Activated naive CD8-positive, alpha-beta T cell treated with anti-CD3 and anti-CD28 coated beads, Interleukin-2, amount 10 ng/mL, durations not matched to agents 7 days and 5 days (primary cell): ENCODE measurements around the gene ZBTB38. TPM values are rescaled to one million over a fixed set of nuclear protein-coding genes. Genes with fewer than 3 reads are reported as not detected.

ENCODE experiments used
- ATAC-seq: fragments of 150-1000 bp; cut with Tn5 transposase; one replicate; pipeline ENCODE4 v1.10.0; 2021; ENCODE audit warnings: low read depth, moderate library complexity
- POLR2A ChIA-PET: fragments of 350-600 bp; sonication (Branson Sonifier 250); formaldehyde crosslinking; loops from one replicate; lab custom pipeline; 2021; ENCODE audit warnings: antibody characterized with exemption; lab: Charles Lee
- DNase-seq: peaks from one replicate; pipeline ENCODE4 v3.0.0; 2021
- H3K27ac Mint-ChIP-seq: one replicate; pipeline ENCODE4 v1.8.0; 2022; ENCODE audit warnings: mild to moderate bottlenecking, mixed read lengths
- H3K27me3 Mint-ChIP-seq: one replicate; pipeline ENCODE4 v1.8.0; 2022; ENCODE audit warnings: mild to moderate bottlenecking, moderate library complexity, mixed read lengths
- H3K36me3 Mint-ChIP-seq: one replicate; pipeline ENCODE4 v1.8.0; 2021; ENCODE audit warnings: mild to moderate bottlenecking, mixed read lengths
- H3K4me1 Mint-ChIP-seq: one replicate; pipeline ENCODE4 v1.8.0; 2021; ENCODE audit warnings: mixed read lengths
- H3K4me3 Mint-ChIP-seq: one replicate; pipeline ENCODE4 v1.8.0; 2022; ENCODE audit warnings: mild to moderate bottlenecking, moderate library complexity, mixed read lengths
- H3K9me3 Mint-ChIP-seq: one replicate; pipeline ENCODE4 v1.8.0; 2021; ENCODE audit warnings: mixed read lengths
- total RNA-seq, 2 experiments: library from RNA; stranded (reverse); gene quantifications; one replicate each; pipeline ENCODE4 v1.2.3, GENCODE V29; 2021

ZBTB38 gene
- total RNA-seq, 2 experiments from 2014 or later: 50.1 to 55.1 TPM

GRCh38 chr3:141388823-141389621 lies 20.7 kb downstream of the ZBTB38 start:
- ATAC-seq (no peak), DNase-seq (no peak)
- Mint-ChIP-seq H3K9me3 (no peaks in the 10 kb centered on the region), H3K36me3 (peaks cover 3% of the 10 kb centered on the region), H3K4me1 (peaks cover 5% of the 10 kb centered on the region), H3K4me3 (peak overlapping the region; percentile 29), H3K27ac (peak overlapping the region; percentile 67), H3K27me3 (peaks cover 13% of the 10 kb centered on the region)
- POLR2A ChIA-PET: interaction anchor here (1.1 to 1.2 kb wide), 2 partner anchors 11 to 23 kb away, joined by 3 read pairs; no protein-coding TSS in a partner anchor

GRCh38 chr3:141389703-141390102 lies 21.4 kb downstream of the ZBTB38 start:
- no peak overlapping the region for H3K27ac Mint-ChIP-seq
- no peak for DNase-seq
- H3K4me1 Mint-ChIP-seq: peaks cover 5% of the 10 kb centered on the region
- H3K36me3 Mint-ChIP-seq: peaks cover 3% of the 10 kb centered on the region
- H3K4me3 Mint-ChIP-seq: no peak overlapping the region
- no peaks in the 10 kb centered on the region for H3K9me3 Mint-ChIP-seq
- no peak for ATAC-seq
- POLR2A ChIA-PET: no interaction called here
- H3K27me3 Mint-ChIP-seq: peaks cover 13% of the 10 kb centered on the region

- Mint-ChIP-seq H3K9me3 (no peaks in the 10 kb centered on the region), H3K27ac (peak overlapping the region; percentile 52), H3K4me1 (peaks cover 5% of the 10 kb centered on the region), H3K27me3 (peaks cover 13% of the 10 kb centered on the region), H3K36me3 (peaks cover 3% of the 10 kb centered on the region), H3K4me3 (no peak overlapping the region)
- no peak for ATAC-seq
- DNase-seq: no peak
- POLR2A ChIA-PET: no interaction called here
These were observed 22.4 kb downstream of the ZBTB38 start for GRCh38 chr3:141390747-141391146.

DNA sequence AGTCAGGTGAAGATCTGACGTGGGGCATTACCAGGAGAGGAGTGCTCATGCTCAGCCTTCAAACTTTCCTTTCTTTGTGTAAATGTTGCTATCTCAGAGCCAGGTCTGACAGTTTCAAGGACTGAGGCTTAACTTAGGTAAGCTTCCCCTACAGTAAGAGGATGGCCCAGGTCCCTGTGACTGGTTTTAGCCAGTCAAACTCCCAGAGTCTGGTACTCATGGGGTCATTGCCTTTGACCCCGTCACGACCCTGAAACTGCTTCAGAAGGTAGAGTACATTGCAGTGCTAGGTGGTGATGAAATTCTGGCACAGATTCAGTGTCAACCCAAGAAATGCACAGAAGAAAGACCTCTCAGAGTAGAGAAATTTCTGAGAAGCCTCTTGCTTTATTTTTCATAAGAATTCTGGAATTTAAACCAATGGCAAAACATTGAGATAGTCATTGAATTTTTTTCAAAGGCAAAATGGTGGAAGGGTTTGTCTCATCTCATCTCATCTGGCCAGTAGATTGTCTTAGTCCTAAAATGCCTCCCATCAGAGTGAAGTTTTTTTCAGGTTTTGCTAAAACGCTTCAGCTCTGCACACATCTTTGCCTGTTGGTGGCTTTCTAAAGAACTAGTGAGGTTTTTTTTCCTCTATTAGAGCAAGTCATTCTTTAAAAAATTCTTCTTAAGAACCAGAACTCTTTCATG lies 23.1 kb downstream of the ZBTB38 start:
- Mint-ChIP-seq H3K27ac (no peak overlapping the region), H3K9me3 (peaks cover 2% of the 10 kb centered on the region), H3K4me1 (peaks cover 5% of the 10 kb centered on the region), H3K36me3 (peaks cover 3% of the 10 kb centered on the region), H3K27me3 (peaks cover 10% of the 10 kb centered on the region), H3K4me3 (no peak overlapping the region)
- no peak for DNase-seq
- ATAC-seq: no peak
- POLR2A ChIA-PET: no interaction called here

GRCh38 chr3:141391991-141392316 lies 23.6 kb downstream of the ZBTB38 start:
- peaks cover 5% of the 10 kb centered on the region for H3K27me3 Mint-ChIP-seq
- DNase-seq: no peak
- POLR2A ChIA-PET: no interaction called here
- H3K4me3 Mint-ChIP-seq: no peak overlapping the region
- peaks cover 3% of the 10 kb centered on the region for H3K36me3 Mint-ChIP-seq
- peaks cover 3% of the 10 kb centered on the region for H3K9me3 Mint-ChIP-seq
- no peak for ATAC-seq
- peaks cover 5% of the 10 kb centered on the region for H3K4me1 Mint-ChIP-seq
- H3K27ac Mint-ChIP-seq: no peak overlapping the region

DNA sequence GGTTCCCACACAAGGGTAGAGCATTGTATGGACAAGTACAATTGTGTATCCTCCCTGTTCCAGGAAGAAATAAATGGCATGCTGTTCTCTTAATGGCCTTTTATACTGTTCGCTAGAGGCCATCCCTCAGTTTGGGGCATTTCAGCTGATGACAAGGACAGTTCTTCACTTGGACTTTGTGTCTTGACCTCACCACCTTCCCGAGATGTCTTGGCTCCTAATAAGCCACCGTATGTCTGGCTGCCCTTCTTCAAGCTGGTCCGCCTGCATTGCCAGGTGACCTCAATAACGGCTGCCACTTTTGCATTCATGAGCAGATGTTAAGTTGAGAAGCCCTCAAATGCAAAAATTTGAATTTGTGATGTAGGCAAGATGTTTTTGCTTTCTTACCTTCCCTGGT lies 24.1 kb downstream of the ZBTB38 start:
- Mint-ChIP-seq H3K4me1 (peaks cover 5% of the 10 kb centered on the region), H3K27me3 (peaks cover under 1% of the 10 kb centered on the region), H3K4me3 (no peak overlapping the region), H3K27ac (no peak overlapping the region), H3K9me3 (peaks cover 3% of the 10 kb centered on the region), H3K36me3 (peaks cover 5% of the 10 kb centered on the region)
- POLR2A ChIA-PET: no interaction called here
- DNase-seq (no peak), ATAC-seq (no peak)

- Mint-ChIP-seq H3K36me3 (peaks cover 5% of the 10 kb centered on the region), H3K27me3 (no peaks in the 10 kb centered on the region), H3K27ac (no peak overlapping the region), H3K4me1 (peaks cover 5% of the 10 kb centered on the region), H3K4me3 (no peak overlapping the region), H3K9me3 (peaks cover 3% of the 10 kb centered on the region)
- ATAC-seq (no peak), DNase-seq (no peak)
- POLR2A ChIA-PET: no interaction called here
These were observed 24.8 kb downstream of the ZBTB38 start for GRCh38 chr3:141392897-141393734.

DNA sequence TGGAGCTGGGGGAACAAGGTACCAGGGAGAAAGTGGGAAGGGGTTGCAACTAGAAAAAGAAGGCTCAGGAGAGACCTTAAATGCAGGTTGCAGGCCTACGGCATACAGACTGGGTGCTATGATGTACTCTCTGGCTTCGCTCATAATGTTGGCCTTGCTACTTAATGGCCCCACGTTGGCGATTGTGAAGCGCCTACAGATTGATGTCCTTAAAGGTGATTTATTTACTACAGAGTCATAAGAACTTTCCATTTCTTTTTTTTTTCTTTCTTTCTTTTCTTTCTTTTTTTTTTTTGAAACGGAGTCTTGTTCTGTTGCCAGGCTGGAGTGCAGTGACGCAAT lies 25.4 kb downstream of the ZBTB38 start:
- DNase-seq: no peak
- Mint-ChIP-seq H3K9me3 (peaks cover 3% of the 10 kb centered on the region), H3K27me3 (no peaks in the 10 kb centered on the region), H3K4me1 (peaks cover 5% of the 10 kb centered on the region), H3K4me3 (no peak overlapping the region), H3K36me3 (peaks cover 5% of the 10 kb centered on the region), H3K27ac (no peak overlapping the region)
- ATAC-seq: no peak
- POLR2A ChIA-PET: no interaction called here

GRCh38 chr3:141394560-141394959 lies 26.3 kb downstream of the ZBTB38 start:
- H3K27ac Mint-ChIP-seq: no peak overlapping the region
- POLR2A ChIA-PET: no interaction called here

GRCh38 chr3:141395005-141395589 lies 26.8 kb downstream of the ZBTB38 start:
- Mint-ChIP-seq H3K4me3 (no peak overlapping the region), H3K27me3 (no peaks in the 10 kb centered on the region), H3K36me3 (peaks cover 5% of the 10 kb centered on the region), H3K4me1 (peaks cover 4% of the 10 kb centered on the region), H3K9me3 (peaks cover 3% of the 10 kb centered on the region), H3K27ac (no peak overlapping the region)
- POLR2A ChIA-PET: no interaction called here
- ATAC-seq (no peak), DNase-seq (no peak)

More at GRCh38 chr3:141394560-141394959, 26.3 kb downstream of the ZBTB38 start:
- no peak for ATAC-seq
- DNase-seq: no peak
- H3K36me3 Mint-ChIP-seq: peaks cover 5% of the 10 kb centered on the region
- no peaks in the 10 kb centered on the region for H3K27me3 Mint-ChIP-seq
- no peak overlapping the region for H3K4me3 Mint-ChIP-seq
- H3K9me3 Mint-ChIP-seq: peaks cover 3% of the 10 kb centered on the region
- peaks cover 2% of the 10 kb centered on the region for H3K4me1 Mint-ChIP-seq

GRCh38 chr3:141397996-141398395 lies 29.7 kb downstream of the ZBTB38 start:
- Mint-ChIP-seq H3K4me1 (peaks cover 4% of the 10 kb centered on the region), H3K27me3 (no peaks in the 10 kb centered on the region), H3K4me3 (no peak overlapping the region), H3K9me3 (peaks cover 3% of the 10 kb centered on the region), H3K27ac (no peak overlapping the region), H3K36me3 (peaks cover 2% of the 10 kb centered on the region)
- DNase-seq: no peak
- POLR2A ChIA-PET: interaction anchor here (1.2 kb wide), 1 partner anchor 12 kb away, joined by 3 read pairs; no protein-coding TSS in a partner anchor
- ATAC-seq: no peak

DNA sequence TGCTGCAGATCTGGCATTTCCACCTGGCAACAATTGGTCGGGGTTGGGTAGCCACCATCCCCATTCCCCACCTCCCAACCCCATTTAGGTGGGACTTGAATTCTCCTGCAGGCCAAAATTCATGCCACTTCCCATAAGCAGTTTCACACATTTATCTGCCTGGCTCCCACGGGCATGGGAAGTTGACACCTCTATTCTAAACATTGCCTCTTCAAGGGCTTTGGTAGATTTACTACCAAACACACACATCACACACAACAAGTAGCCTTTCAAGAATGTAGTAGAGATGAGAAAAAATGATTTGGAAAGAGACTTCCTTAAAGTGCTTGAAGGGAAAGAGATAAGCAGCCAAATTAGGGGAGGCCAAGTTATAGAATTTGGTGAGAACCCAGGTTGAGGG lies 30.9 kb downstream of the ZBTB38 start:
- POLR2A ChIA-PET: no interaction called here
- Mint-ChIP-seq H3K4me3 (no peak overlapping the region), H3K27ac (no peak overlapping the region)

More for the DNA sequence above, 30.9 kb downstream of the ZBTB38 start:
- H3K9me3 Mint-ChIP-seq: peaks cover 3% of the 10 kb centered on the region
- peaks cover 12% of the 10 kb centered on the region for H3K4me1 Mint-ChIP-seq
- DNase-seq (no peak), ATAC-seq (no peak)
- H3K27me3 Mint-ChIP-seq: no peaks in the 10 kb centered on the region
- peaks cover 2% of the 10 kb centered on the region for H3K36me3 Mint-ChIP-seq
